Hepatocyte (in vitro differentiated cells): ENCODE results near the gene LRRC18. TPM values are rescaled to one million over a fixed set of nuclear protein-coding genes. Genes with fewer than 3 reads are reported as not detected.

Experiments used
- DNase-seq: peaks from one replicate; pipeline ENCODE4 v3.0.0-alpha.2; 2016; ENCODE audit warnings: low spot score
- H2AFZ ChIP-seq: fragments of 200-600 bp; sonication (generic); 2 replicates; pipeline ENCODE4 v1.6.0; 2016; ENCODE audit warnings: antibody characterized with exemption, mild to moderate bottlenecking
- H3K27ac ChIP-seq: fragments of 200-600 bp; sonication (generic); 2 replicates; pipeline ENCODE4 v1.5.1; 2016; ENCODE audit warnings: mild to moderate bottlenecking
- H3K27me3 ChIP-seq: fragments of 200-600 bp; sonication (generic); 2 replicates; pipeline ENCODE4 v1.6.1; 2016
- H3K36me3 ChIP-seq: fragments of 200-600 bp; sonication (generic); replicated peaks from 2 replicates; pipeline ENCODE4 v1.5.1; 2016; ENCODE audit warnings: low read depth; ENCODE audit not compliant: insufficient read depth
- H3K4me1 ChIP-seq: fragments of 200-600 bp; sonication (generic); 2 replicates; pipeline ENCODE4 v1.5.1; 2016; ENCODE audit warnings: mild to moderate bottlenecking, moderate library complexity; ENCODE audit not compliant: insufficient read depth
- H3K4me2 ChIP-seq: fragments of 200-600 bp; sonication (generic); 2 replicates; pipeline ENCODE4 v1.6.0; 2016
- H3K4me3 ChIP-seq: fragments of 200-600 bp; sonication (generic); 2 replicates; pipeline ENCODE4 v1.5.1; 2016; ENCODE audit warnings: mild to moderate bottlenecking
- H3K79me2 ChIP-seq: fragments of 200-600 bp; sonication (generic); 2 replicates; pipeline ENCODE4 v1.6.0; 2017; ENCODE audit warnings: mild to moderate bottlenecking
- H3K9me2 ChIP-seq: fragments of 200-600 bp; sonication (generic); replicated peaks from 2 replicates; pipeline ENCODE4 v1.6.0; 2017; ENCODE audit warnings: mild to moderate bottlenecking; ENCODE audit not compliant: insufficient read depth
- H3K9me3 ChIP-seq: fragments of 200-600 bp; sonication (generic); 2 replicates; pipeline ENCODE4 v1.5.1; 2016; ENCODE audit warnings: low read depth, mild to moderate bottlenecking
- H4K20me1 ChIP-seq: fragments of 200-600 bp; sonication (generic); 2 replicates; pipeline ENCODE4 v1.6.0; 2016; ENCODE audit warnings: mild to moderate bottlenecking; ENCODE audit not compliant: insufficient read depth, poor library complexity, severe bottlenecking
- CTCF ChIP-seq: fragments of 200-600 bp; sonication (generic); IDR thresholded peaks from 2 replicates; pipeline ENCODE4 v1.5.1; 2016; ENCODE audit warnings: antibody characterized with exemption, mild to moderate bottlenecking; ENCODE audit not compliant: poor library complexity
- EZH2 ChIP-seq: fragments of 200-600 bp; sonication (generic); IDR thresholded peaks from 2 replicates; pipeline ENCODE4 v1.6.1; 2016; ENCODE audit warnings: antibody characterized with exemption, mild to moderate bottlenecking, borderline replicate concordance
- EZH2phosphoT487 ChIP-seq: fragments of 200-600 bp; sonication (generic); IDR thresholded peaks from one replicate; pipeline ENCODE4 v1.6.1; 2018; ENCODE audit warnings: antibody characterized with exemption, mild to moderate bottlenecking, low read depth, moderate library complexity; ENCODE audit not compliant: unreplicated experiment, severe bottlenecking
- WGBS: methylation state at CpG from one replicate; pipeline ENCODE4 v1.1.6; 2016; ENCODE audit warnings: low lambda C conversion rate; ENCODE audit errors: missing lambda C conversion rate; 5-methylcytosine and 5-hydroxymethylcytosine counted together
- polyA plus RNA-seq: library from polyadenylated mRNA; unstranded; fragments of >200 nt; fragmentation: Nextera tagmentation; extraction: Ambion mirVana; gene quantifications from 2 replicates; pipeline ENCODE4 v1.2.1, GENCODE V29; 2016
- total RNA-seq: library from RNA; depleted of rRNA; stranded (reverse); fragments of >200 nt; gene quantifications from 2 replicates; pipeline ENCODE4 v1.2.3, GENCODE V29; 2014

The LRRC18 gene
- total and polyA plus RNA-seq, 2 experiments from 2014 or later, result not detected

GRCh38 chr10:48903151-48903550 lies 36.5 kb downstream of the LRRC18 start:
- TF ChIP-seq EZH2phosphoT487 (no peak), EZH2 (no peak), CTCF (no peak)
- Histone ChIP-seq H3K9me2 (no peaks in the 10 kb centered on the region), H3K4me3 (no peak overlapping the region), H2AFZ (no peak overlapping the region), H4K20me1 (no peaks in the 10 kb centered on the region), H3K27ac (no peak overlapping the region), H3K79me2 (no peaks in the 10 kb centered on the region), H3K4me2 (no peak overlapping the region), H3K36me3 (no peaks in the 10 kb centered on the region), H3K4me1 (no peaks in the 10 kb centered on the region), H3K27me3 (no peaks in the 10 kb centered on the region), H3K9me3 (no peaks in the 10 kb centered on the region)
- WGBS, result 81% methylated on average over 2 of the region's 2 CpGs
- DNase-seq, result no peak

DNA sequence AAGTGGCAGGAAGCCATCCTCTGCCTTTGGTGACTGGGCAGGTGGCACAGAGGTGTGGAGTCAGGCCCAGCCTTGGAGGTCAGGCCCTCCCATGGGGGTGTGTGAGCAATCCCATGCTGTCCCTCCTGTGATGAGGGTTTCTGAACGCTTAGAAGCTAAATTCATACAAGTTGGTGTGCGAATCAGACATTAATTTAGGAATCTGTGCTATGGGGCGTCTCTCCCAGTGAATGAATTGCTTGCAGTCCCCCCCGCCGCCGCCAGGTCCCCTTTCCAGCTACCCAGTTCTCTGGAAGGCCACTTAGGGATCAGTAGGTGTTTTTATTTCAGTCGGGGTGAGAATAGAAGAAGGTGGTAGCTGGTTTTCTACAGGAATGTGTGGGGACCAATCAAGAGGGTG lies 37.5 kb downstream of the LRRC18 start:
- H3K4me2 ChIP-seq, result no peak overlapping the region
- no peak for DNase-seq
- no peaks in the 10 kb centered on the region for H3K27me3 ChIP-seq
- no peaks in the 10 kb centered on the region for H3K36me3 ChIP-seq
- H3K79me2 ChIP-seq, result no peaks in the 10 kb centered on the region
- no peak overlapping the region for H2AFZ ChIP-seq
- H3K4me3 ChIP-seq, result no peak overlapping the region
- 96% methylated on average over 7 of the region's 7 CpGs for WGBS
- H3K4me1 ChIP-seq, result no peaks in the 10 kb centered on the region
- no peaks in the 10 kb centered on the region for H3K9me3 ChIP-seq
- no peak overlapping the region for H3K27ac ChIP-seq
- no peaks in the 10 kb centered on the region for H4K20me1 ChIP-seq
- no peaks in the 10 kb centered on the region for H3K9me2 ChIP-seq
- TF ChIP-seq EZH2phosphoT487 (no peak), EZH2 (no peak), CTCF (no peak)

DNA sequence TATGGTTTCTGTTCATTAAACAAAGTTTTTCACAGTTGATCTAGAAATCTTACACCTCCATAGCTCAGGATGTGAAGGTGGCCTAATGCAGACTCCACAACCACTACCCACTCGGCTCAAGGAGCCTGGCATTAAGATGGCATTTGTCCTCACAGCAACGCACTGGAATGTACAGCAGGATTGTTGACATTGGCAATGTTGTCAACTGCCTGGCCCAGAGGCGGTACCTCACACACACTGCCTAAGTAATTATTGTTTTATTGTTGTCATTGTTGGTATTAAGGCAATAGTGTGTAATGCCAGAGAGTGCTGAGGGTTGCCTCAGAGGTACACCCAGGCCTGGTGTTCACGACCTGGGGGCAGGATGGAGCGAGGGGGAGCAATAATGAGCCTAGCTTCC lies 38.3 kb downstream of the LRRC18 start:
- Histone ChIP-seq H3K79me2 (no peaks in the 10 kb centered on the region), H3K9me3 (no peaks in the 10 kb centered on the region), H3K4me3 (no peak overlapping the region), H3K9me2 (no peaks in the 10 kb centered on the region), H3K36me3 (no peaks in the 10 kb centered on the region), H3K27ac (no peak overlapping the region), H2AFZ (no peak overlapping the region), H4K20me1 (no peaks in the 10 kb centered on the region), H3K4me1 (peaks cover under 1% of the 10 kb centered on the region), H3K4me2 (no peak overlapping the region), H3K27me3 (no peaks in the 10 kb centered on the region)
- no peak for DNase-seq
- WGBS, result 88% methylated on average over 5 of the region's 5 CpGs
- TF ChIP-seq EZH2, result no peak
- TF ChIP-seq CTCF, result no peak
- TF ChIP-seq EZH2phosphoT487, result no peak

DNA sequence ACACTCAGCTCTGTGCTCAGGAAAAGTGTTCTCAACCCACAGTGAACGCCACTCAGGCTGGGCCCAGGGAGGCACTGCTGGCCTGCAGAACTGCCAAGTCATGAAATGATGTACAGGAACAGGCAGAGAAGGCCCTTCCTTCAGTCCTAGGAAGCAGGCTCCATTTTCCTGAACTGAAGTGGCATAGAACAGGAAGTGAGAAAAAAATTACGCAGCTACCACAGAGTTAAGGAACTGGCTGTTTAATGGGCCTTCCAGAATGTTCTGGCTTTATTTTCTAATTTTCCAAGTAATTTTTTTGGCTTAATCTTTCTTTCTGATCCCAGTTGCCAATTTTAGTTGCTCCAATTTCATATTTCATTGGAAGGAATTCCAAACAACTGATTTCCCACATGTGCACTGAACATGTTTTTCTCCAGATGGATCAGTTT lies 39.3 kb downstream of the LRRC18 start:
- DNase-seq, result no peak
- 100% methylated on average over 2 of the region's 2 CpGs for WGBS
- TF ChIP-seq EZH2 (no peak), CTCF (no peak), EZH2phosphoT487 (no peak)
- Histone ChIP-seq H3K4me2 (no peak overlapping the region), H3K79me2 (no peaks in the 10 kb centered on the region), H3K9me2 (no peaks in the 10 kb centered on the region), H2AFZ (no peak overlapping the region), H3K4me1 (peaks cover 8% of the 10 kb centered on the region), H3K4me3 (no peak overlapping the region), H3K36me3 (no peaks in the 10 kb centered on the region), H3K27me3 (no peaks in the 10 kb centered on the region), H4K20me1 (no peaks in the 10 kb centered on the region), H3K27ac (no peak overlapping the region), H3K9me3 (no peaks in the 10 kb centered on the region)
